IMR-90 (cell line): Measurements from ENCODE around the gene EIF2B1. TPM values are rescaled to one million over a fixed set of nuclear protein-coding genes. Genes with fewer than 3 reads are reported as not detected.

Experiments
- ATAC-seq: fragments of 200-7000 bp; cut with Tn5 transposase; 2 replicates; pipeline ENCODE4 v1.9.1; 2020; ENCODE audit warnings: low read depth, mild to moderate bottlenecking, moderate library complexity
- BruUV-seq: library from RNA; stranded (reverse); fragments of 400-500 nt; replicated peaks from 2 replicates; lab custom pipeline; 2021; lab: Mats Ljungman, UMichigan
- CTCF ChIA-PET: fragments of 300-600 bp; formaldehyde crosslinking; extraction: SDS; loops from one replicate; lab custom pipeline; 2021; ENCODE audit warnings: antibody characterized with exemption; lab: Yijun Ruan, JAX
- POLR2A ChIA-PET: fragments of 300-600 bp; sonication (Branson Sonifier 250); formaldehyde crosslinking; loops from one replicate; lab custom pipeline; 2022; ENCODE audit warnings: antibody characterized with exemption; ENCODE audit not compliant: unreplicated experiment; lab: Charles Lee
- DNase-seq: peaks from one replicate; pipeline ENCODE4 v3.0.0; 2013
- H2AFZ ChIP-seq: replicated peaks from 2 replicates; pipeline ENCODE3; 2013; ENCODE audit warnings: low read length, mild to moderate bottlenecking; ENCODE audit not compliant: poor library complexity
- H2AK5ac ChIP-seq: 2 replicates; pipeline ENCODE4 v1.6.1; 2013; ENCODE audit warnings: low read depth, low read length, inconsistent platforms
- H2AK9ac ChIP-seq: replicated peaks from 2 replicates; pipeline ENCODE3; 2013; ENCODE audit warnings: mild to moderate bottlenecking, low read depth, low read length, moderate library complexity; ENCODE audit not compliant: poor library complexity
- H2BK120ac ChIP-seq: 2 replicates; pipeline ENCODE4 v1.6.1; 2013; ENCODE audit warnings: low read depth, low read length, inconsistent platforms
- H2BK15ac ChIP-seq: 3 replicates; pipeline ENCODE4 v1.6.1; 2013; ENCODE audit warnings: low read depth, low read length, inconsistent platforms
- H2BK20ac ChIP-seq: 2 replicates; pipeline ENCODE4 v1.6.1; 2013; ENCODE audit warnings: low read depth, mild to moderate bottlenecking, inconsistent platforms, low read length, moderate library complexity
- H2BK5ac ChIP-seq: 2 replicates; pipeline ENCODE4 v1.6.1; 2013; ENCODE audit warnings: mild to moderate bottlenecking, low read depth, low read length, inconsistent platforms; ENCODE audit not compliant: poor library complexity, severe bottlenecking
- H3K14ac ChIP-seq: replicated peaks from 2 replicates; pipeline ENCODE4 v1.6.1; 2013; ENCODE audit warnings: low read depth, low read length, inconsistent platforms
- H3K18ac ChIP-seq: 2 replicates; pipeline ENCODE4 v1.6.1; 2013; ENCODE audit warnings: low read depth, low read length, control low read depth
- H3K23ac ChIP-seq: 2 replicates; pipeline ENCODE4 v1.6.1; 2013; ENCODE audit warnings: low read depth, low read length, inconsistent platforms
- H3K27ac ChIP-seq: 2 replicates; pipeline ENCODE4 v1.5.1; 2013; ENCODE audit warnings: mild to moderate bottlenecking, control low read depth, low read length; ENCODE audit not compliant: insufficient read depth
- H3K27me3 ChIP-seq: 2 replicates; pipeline ENCODE4 v1.6.1; 2013; ENCODE audit warnings: low read length; ENCODE audit not compliant: control insufficient read depth, insufficient read depth
- H3K36me3 ChIP-seq: 2 replicates; pipeline ENCODE4 v1.6.1; 2013; ENCODE audit warnings: low read length, mixed read lengths; ENCODE audit not compliant: control insufficient read depth, insufficient read depth
- H3K4ac ChIP-seq: 2 replicates; pipeline ENCODE4 v1.6.1; 2013; ENCODE audit warnings: low read depth, low read length, inconsistent platforms
- H3K4me1 ChIP-seq: 2 replicates; pipeline ENCODE4 v1.6.1; 2013; ENCODE audit warnings: low read length, mixed read lengths; ENCODE audit not compliant: control insufficient read depth, insufficient read depth
- H3K4me2 ChIP-seq: 2 replicates; pipeline ENCODE4 v1.6.1; 2013; ENCODE audit warnings: low read depth, mild to moderate bottlenecking, control low read depth, low read length, moderate library complexity
- H3K4me3 ChIP-seq: 2 replicates; pipeline ENCODE4 v1.5.1; 2013; ENCODE audit warnings: low read depth, mild to moderate bottlenecking, control low read depth, low read length, moderate library complexity; ENCODE audit not compliant: insufficient read depth
- H3K56ac ChIP-seq: 2 replicates; pipeline ENCODE4 v1.6.1; 2013; ENCODE audit warnings: low read length, inconsistent platforms; ENCODE audit not compliant: insufficient read depth; ENCODE audit errors: extremely low read depth
- H3K79me1 ChIP-seq, 2 experiments: 2 replicates each; pipeline ENCODE4 v1.6.1; 2013; ENCODE audit warnings: low read length in 2 of 2, inconsistent platforms in 1 of 2, low read depth in 1 of 2
- H3K9ac ChIP-seq: 2 replicates; pipeline ENCODE4 v1.6.1; 2013; ENCODE audit warnings: low read depth, low read length, control low read depth
- H3K9me1 ChIP-seq: 2 replicates; pipeline ENCODE4 v1.6.1; 2013; ENCODE audit warnings: low read length, inconsistent platforms; ENCODE audit not compliant: insufficient read depth
- H3K9me3 ChIP-seq: 2 replicates; pipeline ENCODE4 v1.6.1; 2013; ENCODE audit warnings: low read length; ENCODE audit not compliant: control insufficient read depth, insufficient read depth
- H4K20me1 ChIP-seq: 2 replicates; pipeline ENCODE4 v1.6.1; 2013; ENCODE audit warnings: low read length, inconsistent platforms; ENCODE audit not compliant: insufficient read depth
- H4K5ac ChIP-seq: 2 replicates; pipeline ENCODE4 v1.6.1; 2013; ENCODE audit warnings: mild to moderate bottlenecking, low read depth, low read length, control low read depth
- H4K8ac ChIP-seq, 2 experiments: 2 replicates each; pipeline ENCODE4 v1.6.1; 2013; ENCODE audit warnings: low read depth in 2 of 2, low read length in 2 of 2, control low read depth in 1 of 2, inconsistent platforms in 1 of 2
- H4K91ac ChIP-seq: 2 replicates; pipeline ENCODE4 v1.6.1; 2013; ENCODE audit warnings: low read depth, low read length, inconsistent platforms; ENCODE audit not compliant: insufficient read depth
- BHLHE40 ChIP-seq: fragments of 150-350 bp; IDR thresholded peaks from 2 replicates; pipeline ENCODE4 v1.6.1; 2016; ENCODE audit warnings: mild to moderate bottlenecking, low read depth, low read length
- CEBPB ChIP-seq: IDR thresholded peaks from 2 replicates; pipeline ENCODE4 v1.6.1; 2012; ENCODE audit warnings: low read depth, low read length, improper control_type of control experiment
- FOS ChIP-seq: fragments of 150-350 bp; IDR thresholded peaks from 2 replicates; pipeline ENCODE4 v1.6.1; 2016; ENCODE audit warnings: low read depth, low read length
- MAFK ChIP-seq: IDR thresholded peaks from 2 replicates; pipeline ENCODE4 v1.6.1; 2012; ENCODE audit warnings: low read depth, low read length, improper control_type of control experiment
- MAZ ChIP-seq: IDR thresholded peaks from 2 replicates; pipeline ENCODE4 v1.6.1; 2012; ENCODE audit warnings: low read depth, mild to moderate bottlenecking, low read length, improper control_type of control experiment, moderate library complexity, borderline replicate concordance
- MXI1 ChIP-seq: IDR thresholded peaks from 2 replicates; pipeline ENCODE4 v1.6.1; 2012; ENCODE audit warnings: low read depth, mild to moderate bottlenecking, low read length, moderate library complexity, borderline replicate concordance
- NFE2L2 ChIP-seq: fragments of 150-350 bp; IDR thresholded peaks from 2 replicates; pipeline ENCODE4 v1.6.1; 2016; ENCODE audit warnings: low read depth, mild to moderate bottlenecking, low read length
- POLR2A ChIP-seq: IDR thresholded peaks from 2 replicates; pipeline ENCODE4 v1.6.1; 2012; ENCODE audit warnings: mild to moderate bottlenecking, low read depth, low read length
- RAD21 ChIP-seq: IDR thresholded peaks from 2 replicates; pipeline ENCODE4 v1.6.1; 2012; ENCODE audit warnings: low read length, improper control_type of control experiment
- RCOR1 ChIP-seq: IDR thresholded peaks from 2 replicates; pipeline ENCODE4 v1.6.1; 2012; ENCODE audit warnings: mild to moderate bottlenecking, low read length, improper control_type of control experiment; ENCODE audit not compliant: insufficient replicate concordance
- RFX5 ChIP-seq: IDR thresholded peaks from 2 replicates; pipeline ENCODE4 v1.8.0; 2012; ENCODE audit warnings: low read depth, mild to moderate bottlenecking, low read length, moderate library complexity
- SMC3 ChIP-seq: fragments of 150-350 bp; IDR thresholded peaks from 2 replicates; pipeline ENCODE4 v1.6.1; 2016; ENCODE audit warnings: low read depth, mild to moderate bottlenecking, antibody characterized with exemption, low read length, moderate library complexity
- WGBS, 2 experiments: methylation state at CpG; one replicate each; pipeline versions ENCODE4 v1.1.5 to v1.1.7; 2013; ENCODE audit warnings: missing lambda C conversion rate in 2 of 2; ENCODE audit not compliant: insufficient read length in 1 of 2; ENCODE audit errors: extremely low coverage in 2 of 2; 5-methylcytosine and 5-hydroxymethylcytosine counted together
- dilution Hi-C: fragments of 300-500 bp; cut with HindIII; formaldehyde crosslinking; loops from one replicate; pipeline ENCODE4 v1.14.3; 2018; ENCODE audit warnings: low sequenced_read_pairs; ENCODE audit not compliant: unreplicated experiment
- in situ Hi-C: fragments of 300-500 bp; cut with MboI; formaldehyde crosslinking; loops from 3 replicates; pipeline ENCODE4 v1.14.3; 2019; ENCODE audit warnings: low sequenced_read_pairs, inconsistent platforms, mixed read lengths
- intact Hi-C: fragments of 100-400 bp; cut with micrococcal nuclease; formaldehyde crosslinking; loops from 2 replicates; pipeline ENCODE4 v1.10.0; 2022
- polyA plus RNA-seq, 3 experiments: library from polyadenylated mRNA; depleted of rRNA; stranded (reverse); fragments of >200 nt; gene quantifications; 2 replicates each; pipeline ENCODE4 v1.2.3, GENCODE V29; 2012; ENCODE audit warnings: low replicate concordance in 1 of 3
- total RNA-seq: library from RNA; depleted of rRNA; stranded (reverse); fragments of >200 nt; gene quantifications from 2 replicates; pipeline ENCODE4 v1.2.3, GENCODE V29; 2012
- TF ChIP-seq, protein P1 (sequence below): fragments of 150-350 bp; IDR thresholded peaks from 2 replicates; pipeline ENCODE4 v1.6.1; 2016; ENCODE audit warnings: low read depth, mild to moderate bottlenecking, low read length, moderate library complexity, borderline replicate concordance
- TF ChIP-seq, protein P2 (sequence below): fragments of 150-350 bp; IDR thresholded peaks from 2 replicates; pipeline ENCODE4 v1.6.1; 2017; ENCODE audit warnings: mild to moderate bottlenecking, antibody characterized with exemption, low read length, low read depth

EIF2B1 gene
- total and polyA plus RNA-seq, 2 of the 4 experiments (the other 2 are of a cell fraction), result 33.9 to 45.9 TPM

GRCh38 chr12:123659996-123660727 is 26.7 kb upstream of the EIF2B1 start:
- H3K27me3 ChIP-seq, result no peaks in the 10 kb centered on the region
- dilution Hi-C loops (no loop called here), in situ Hi-C loops (no loop called here), intact Hi-C loops (loop anchor here (10.0 kb wide), 1 partner anchor 325 kb away; no protein-coding TSS in a partner anchor)
- no peaks in the 10 kb centered on the region; the same call in 1 of the 2 replicates for H4K20me1 ChIP-seq
- 0 out of 2 replicates have a peak, but pooled peaks cover 2% of the 10 kb centered on the region for H3K9me1 ChIP-seq
- no peak overlapping the region for H3K18ac ChIP-seq
- H3K4ac ChIP-seq, result no peak overlapping the region
- H3K27ac ChIP-seq, result no peak overlapping the region
- H2AK9ac ChIP-seq, result no peak overlapping the region
- H4K5ac ChIP-seq, result no peak overlapping the region
- no peak overlapping the region for H2AFZ ChIP-seq
- no peak overlapping the region for H2BK15ac ChIP-seq
- H3K4me2 ChIP-seq, result peak overlapping the region; percentile 27; the same call in 1 of the 2 replicates
- H3K56ac ChIP-seq, result no peak overlapping the region
- H2AK5ac ChIP-seq, result no peak overlapping the region
- H3K14ac ChIP-seq, result no peak overlapping the region
- ATAC-seq, result peak; percentile 80
- DNase-seq, result peak; percentile 85
- no peak overlapping the region for H4K91ac ChIP-seq
- H3K9ac ChIP-seq, result no peak overlapping the region; the same call in 1 of the 2 replicates
- BruUV-seq, result no TSS peak
- H2BK20ac ChIP-seq, result no peak overlapping the region
- no peak overlapping the region for H3K4me3 ChIP-seq
- no peaks in the 10 kb centered on the region for H3K9me3 ChIP-seq
- H4K8ac ChIP-seq, result no peak overlapping the region
- H3K4me1 ChIP-seq, result peaks cover 3% of the 10 kb centered on the region
- peaks cover 0 to 2% of the 10 kb centered on the region in 2 experiments; a peak in 2 of 4 replicates for H3K79me1 ChIP-seq
- no CpG with 5 or more reads among the region's 5 CpGs for WGBS, 2 experiments
- peak overlapping the region; percentile 57 for H2BK5ac ChIP-seq
- peaks cover 17% of the 10 kb centered on the region for H3K36me3 ChIP-seq
- no peak overlapping the region for H3K23ac ChIP-seq
- CTCF ChIA-PET, result interaction anchor here (0.6 to 0.7 kb wide), 2 partner anchors 282 to 318 kb away, joined by 3 read pairs; no protein-coding TSS in a partner anchor
- no peak overlapping the region for H2BK120ac ChIP-seq
- POLR2A ChIA-PET, result no interaction called here
- TF ChIP-seq, protein P1, sequence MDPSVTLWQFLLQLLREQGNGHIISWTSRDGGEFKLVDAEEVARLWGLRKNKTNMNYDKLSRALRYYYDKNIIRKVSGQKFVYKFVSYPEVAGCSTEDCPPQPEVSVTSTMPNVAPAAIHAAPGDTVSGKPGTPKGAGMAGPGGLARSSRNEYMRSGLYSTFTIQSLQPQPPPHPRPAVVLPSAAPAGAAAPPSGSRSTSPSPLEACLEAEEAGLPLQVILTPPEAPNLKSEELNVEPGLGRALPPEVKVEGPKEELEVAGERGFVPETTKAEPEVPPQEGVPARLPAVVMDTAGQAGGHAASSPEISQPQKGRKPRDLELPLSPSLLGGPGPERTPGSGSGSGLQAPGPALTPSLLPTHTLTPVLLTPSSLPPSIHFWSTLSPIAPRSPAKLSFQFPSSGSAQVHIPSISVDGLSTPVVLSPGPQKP, result no peak
- no peak for TF ChIP-seq POLR2A
- TF ChIP-seq FOS, result peak; percentile 92
- peak; percentile 92 for TF ChIP-seq CEBPB
- TF ChIP-seq NFE2L2, result no peak
- TF ChIP-seq RFX5, result no peak
- TF ChIP-seq, protein P2, sequence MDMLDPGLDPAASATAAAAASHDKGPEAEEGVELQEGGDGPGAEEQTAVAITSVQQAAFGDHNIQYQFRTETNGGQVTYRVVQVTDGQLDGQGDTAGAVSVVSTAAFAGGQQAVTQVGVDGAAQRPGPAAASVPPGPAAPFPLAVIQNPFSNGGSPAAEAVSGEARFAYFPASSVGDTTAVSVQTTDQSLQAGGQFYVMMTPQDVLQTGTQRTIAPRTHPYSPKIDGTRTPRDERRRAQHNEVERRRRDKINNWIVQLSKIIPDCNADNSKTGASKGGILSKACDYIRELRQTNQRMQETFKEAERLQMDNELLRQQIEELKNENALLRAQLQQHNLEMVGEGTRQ, result no peak
- TF ChIP-seq SMC3, result no peak
- TF ChIP-seq BHLHE40, result no peak; the same call in 1 of the 2 replicates
- TF ChIP-seq MAZ, result no peak
- no peak for TF ChIP-seq RCOR1
- TF ChIP-seq MXI1, result no peak
- TF ChIP-seq RAD21, result no peak
- TF ChIP-seq MAFK, result peak; percentile 24; the same call in 1 of the 2 replicates
